Thoracic aorta (tissue), 2 donors: ENCODE measurements around the gene MSI2. TPM values are rescaled to one million over a fixed set of nuclear protein-coding genes. Genes with fewer than 3 reads are reported as not detected.
"Not testable (repeated sequence)": the region's sequence is repeated elsewhere in the genome, so short reads cannot be mapped to it uniquely, and the experiment has no call there.

Source experiments
- ATAC-seq: fragments of 150-250 bp; one replicate; pipeline ENCODE4 v1.8.0; 2017; ENCODE audit warnings: low read depth; ENCODE audit not compliant: insufficient number of reproducible peaks, low FRiP score
- DNase-seq: peaks from one replicate; pipeline ENCODE4 v3.0.0-alpha.2; 2020; ENCODE audit warnings: low spot score
- H3K27ac ChIP-seq, 2 donors: fragments of 200-600 bp; sonication (generic); 1 replicate in 1 of 2; 2 replicates in 1 of 2; pipeline ENCODE4 v1.5.1; 2016; ENCODE audit warnings: mild to moderate bottlenecking in 2 of 2, moderate library complexity in 2 of 2
- H3K27me3 ChIP-seq: fragments of 200-600 bp; sonication (generic); replicated peaks from 2 replicates; pipeline ENCODE4 v1.6.0; 2016; ENCODE audit warnings: mild to moderate bottlenecking; ENCODE audit not compliant: insufficient read depth
- H3K36me3 ChIP-seq: fragments of 200-600 bp; sonication (generic); one replicate; pipeline ENCODE4 v1.5.1; 2016
- H3K4me1 ChIP-seq, 2 donors: fragments of 200-600 bp; sonication (generic); 1 replicate in 1 of 2; 2 replicates in 1 of 2; pipeline versions ENCODE4 v1.5.1 to v1.6.0; 2016; ENCODE audit warnings: low read depth in 2 of 2, mild to moderate bottlenecking in 1 of 2; ENCODE audit not compliant: control insufficient read depth in 1 of 2
- H3K4me3 ChIP-seq: fragments of 200-600 bp; sonication (generic); 2 replicates; pipeline ENCODE4 v1.5.1; 2016; ENCODE audit warnings: mild to moderate bottlenecking
- H3K9me3 ChIP-seq: fragments of 200-600 bp; sonication (generic); 2 replicates; pipeline ENCODE4 v1.5.1; 2016
- CTCF ChIP-seq: fragments of 200-600 bp; sonication (generic); IDR thresholded peaks from one replicate; pipeline ENCODE4 v1.5.1; 2019; ENCODE audit warnings: antibody characterized with exemption
- total RNA-seq, 2 donors: library from RNA; depleted of rRNA; stranded (reverse); fragments of >200 nt; gene quantifications; one replicate each; pipeline versions ENCODE4 v1.1.0 to v1.2.3, GENCODE V29; 2016

MSI2 gene
- total RNA-seq, 2 donors from 2014 or later = 32.1 to 46.2 TPM

GRCh38 chr17:57299176-57299575, 42.9 kb downstream of the MSI2 start:
- Histone ChIP-seq H3K4me1 (no peaks in the 10 kb centered on the region), H3K9me3 (no peaks in the 10 kb centered on the region), H3K36me3 (no peaks in the 10 kb centered on the region), H3K27me3 (no peaks in the 10 kb centered on the region), H3K4me3 (no peak overlapping the region), H3K27ac (no peak overlapping the region)
- no peak for ATAC-seq
- TF ChIP-seq CTCF = no peak
- no peak for DNase-seq

- not testable (repeated sequence) for H3K4me3 ChIP-seq, DNase-seq, H3K4me1 ChIP-seq, H3K9me3 ChIP-seq, H3K27ac ChIP-seq, H3K36me3 ChIP-seq, ATAC-seq, H3K27me3 ChIP-seq
Observed at GRCh38 chr17:57300592-57300991, 44.3 kb downstream of the MSI2 start.

- Histone ChIP-seq H3K27ac (no peak overlapping the region), H3K9me3 (no peaks in the 10 kb centered on the region), H3K4me3 (no peak overlapping the region), H3K27me3 (no peaks in the 10 kb centered on the region), H3K4me1 (no peaks in the 10 kb centered on the region), H3K36me3 (no peaks in the 10 kb centered on the region)
- no peak for ATAC-seq
- DNase-seq = no peak
- no peak for TF ChIP-seq CTCF
Observed at GRCh38 chr17:57302690-57303465, 46.6 kb downstream of the MSI2 start.

GRCh38 chr17:57305144-57305728, 48.9 kb downstream of the MSI2 start:
- no peaks in the 10 kb centered on the region for H3K9me3 ChIP-seq
- ATAC-seq (no peak), DNase-seq (no peak)
- H3K27ac ChIP-seq = no peak overlapping the region
- no peaks in the 10 kb centered on the region for H3K4me1 ChIP-seq
- no peak overlapping the region for H3K4me3 ChIP-seq
- TF ChIP-seq CTCF = no peak
- H3K36me3 ChIP-seq = no peaks in the 10 kb centered on the region
- H3K27me3 ChIP-seq = no peaks in the 10 kb centered on the region

GRCh38 chr17:57305908-57306504, 49.7 kb downstream of the MSI2 start:
- Histone ChIP-seq H3K36me3 (no peaks in the 10 kb centered on the region), H3K27ac (no peak overlapping the region), H3K4me3 (no peak overlapping the region), H3K4me1 (no peaks in the 10 kb centered on the region), H3K9me3 (no peaks in the 10 kb centered on the region), H3K27me3 (no peaks in the 10 kb centered on the region)
- no peak for ATAC-seq
- DNase-seq = no peak
- TF ChIP-seq CTCF = no peak
